HG03354 (cell line): ENCODE measurements around the gene SDHC.
"Not testable (repeated sequence)": the region's sequence is repeated elsewhere in the genome, so short reads cannot be mapped to it uniquely, and the experiment has no call there.

Experiments used
- ATAC-seq: cut with Tn5 transposase; IDR thresholded peaks from one replicate; pipeline ENCODE4 v1.9.1; 2021; ENCODE audit warnings: mild to moderate bottlenecking; ENCODE audit not compliant: unreplicated experiment, poor library complexity, severe bottlenecking

SDHC gene

DNA sequence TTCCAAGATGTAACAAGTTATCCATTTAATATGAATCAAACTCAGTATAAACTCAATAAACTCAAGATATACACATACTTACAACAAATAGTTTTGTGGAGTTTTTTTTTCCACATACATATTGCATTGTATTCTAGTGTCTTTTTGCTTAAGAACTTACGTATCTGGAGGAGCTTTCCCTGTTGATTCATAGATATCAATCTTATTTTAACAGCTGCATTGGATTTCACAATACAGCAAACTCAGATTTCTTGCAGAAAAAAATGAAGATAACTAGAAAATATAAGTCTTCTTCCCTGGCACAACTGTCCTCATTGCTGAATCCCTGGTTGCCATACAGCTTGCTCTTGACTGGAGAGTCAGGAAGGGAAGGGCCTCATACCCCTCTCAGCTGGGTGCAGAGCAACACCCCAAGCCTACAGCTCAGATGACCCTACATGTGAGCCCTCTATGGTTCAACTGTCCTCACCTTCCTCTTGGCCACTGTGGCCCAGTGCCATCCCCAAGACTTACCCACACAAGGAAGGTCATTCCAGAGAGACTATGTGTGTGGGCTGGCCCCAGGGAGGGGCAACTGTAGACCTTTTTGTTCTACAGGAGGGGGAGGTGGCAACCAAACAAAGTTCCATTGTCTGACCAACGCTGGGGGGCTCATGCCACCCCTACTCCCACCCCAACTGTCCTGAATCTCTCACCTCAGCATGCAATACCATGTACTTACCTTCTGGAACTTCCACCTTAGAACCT, 6.1 kb upstream of the SDHC start:
- no peak for ATAC-seq

DNA sequence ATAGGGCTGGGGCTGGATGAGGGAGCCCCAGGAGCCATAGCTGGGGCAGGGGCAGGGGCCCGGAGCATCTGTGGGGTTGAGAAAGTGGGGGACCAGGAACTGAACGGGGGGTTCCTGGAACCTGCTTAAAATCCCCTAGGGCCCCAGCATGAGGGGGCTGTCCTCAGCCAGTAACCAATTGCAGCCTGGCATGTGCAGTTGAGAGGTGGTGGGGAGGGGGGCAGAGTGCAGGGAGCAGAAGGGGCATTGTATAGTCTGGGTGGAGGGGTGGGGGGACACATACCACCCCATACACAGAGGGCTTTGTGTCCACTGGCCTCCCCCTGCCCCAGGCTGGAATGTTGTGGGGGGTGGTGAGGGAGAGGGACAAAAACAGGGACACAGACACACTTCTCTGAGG, 4.3 kb upstream of the SDHC start, which contains the start of gene MPZ:
Gene MPZ, minus strand, starts transcription at position 101 of the 400 bp plus-strand sequence. Its CDS starts 63 bp downstream, at position 38.
- ATAC-seq: no peak

DNA sequence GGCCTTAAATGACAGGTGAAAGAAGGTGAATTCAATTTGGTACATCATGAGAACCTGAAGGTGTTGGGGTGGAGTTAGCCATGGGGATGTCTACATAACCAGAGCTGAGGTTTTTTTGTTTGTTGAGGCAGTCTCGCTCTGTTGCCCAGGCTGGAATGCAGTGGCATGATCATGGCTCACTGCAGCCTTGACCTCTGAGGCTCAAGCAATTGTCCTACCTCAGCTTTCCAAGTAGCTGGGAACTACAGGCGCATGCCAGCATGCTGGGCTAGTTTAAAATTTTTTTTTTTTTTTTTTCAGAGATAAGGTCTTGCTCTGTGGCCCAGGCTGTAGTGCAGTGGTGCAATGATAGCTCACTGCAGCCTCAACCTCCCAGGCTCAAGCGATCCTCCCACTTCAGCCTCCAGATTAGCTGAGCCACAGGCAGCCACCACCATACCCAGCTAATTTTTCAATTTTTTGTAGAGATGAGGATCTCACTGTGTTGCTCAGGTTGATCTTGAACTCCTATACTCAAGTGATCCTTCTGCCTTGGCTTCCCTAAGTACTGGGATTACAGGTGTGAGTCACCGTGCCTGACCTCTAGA, 2.5 kb upstream of the SDHC start:
- no peak for ATAC-seq

DNA sequence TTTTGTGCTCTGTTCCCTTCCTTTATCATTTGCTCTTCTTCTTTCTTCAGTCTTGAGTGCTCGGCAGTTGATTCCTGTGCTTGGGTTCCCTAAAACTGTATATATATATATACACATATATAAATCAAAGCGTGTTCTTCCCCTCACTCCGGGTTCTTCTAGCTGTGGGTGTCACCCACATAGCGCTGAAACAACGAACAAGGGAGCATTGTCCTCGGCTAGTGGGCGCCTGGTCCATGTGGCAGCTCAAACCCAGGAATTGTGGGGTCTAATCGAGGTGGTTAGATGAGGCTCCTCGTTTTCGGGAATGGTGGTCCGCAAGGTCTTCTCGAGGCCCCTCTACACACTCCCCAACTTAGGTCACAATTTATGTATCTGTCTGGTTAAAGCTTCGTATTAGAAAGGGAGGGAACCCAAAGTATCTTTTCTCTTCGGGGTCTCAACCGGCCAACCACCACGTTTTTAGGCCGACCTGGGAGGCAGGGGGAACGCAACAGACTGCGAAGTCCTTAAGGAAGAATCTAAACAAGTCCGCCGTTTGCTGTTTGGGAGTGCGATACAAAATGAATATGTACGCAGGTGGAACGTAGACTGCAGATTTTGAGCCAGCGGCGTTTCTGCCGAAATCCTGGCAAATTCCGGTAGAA, 504 bp upstream of the SDHC start:
- ATAC-seq: peak; percentile 19

DNA sequence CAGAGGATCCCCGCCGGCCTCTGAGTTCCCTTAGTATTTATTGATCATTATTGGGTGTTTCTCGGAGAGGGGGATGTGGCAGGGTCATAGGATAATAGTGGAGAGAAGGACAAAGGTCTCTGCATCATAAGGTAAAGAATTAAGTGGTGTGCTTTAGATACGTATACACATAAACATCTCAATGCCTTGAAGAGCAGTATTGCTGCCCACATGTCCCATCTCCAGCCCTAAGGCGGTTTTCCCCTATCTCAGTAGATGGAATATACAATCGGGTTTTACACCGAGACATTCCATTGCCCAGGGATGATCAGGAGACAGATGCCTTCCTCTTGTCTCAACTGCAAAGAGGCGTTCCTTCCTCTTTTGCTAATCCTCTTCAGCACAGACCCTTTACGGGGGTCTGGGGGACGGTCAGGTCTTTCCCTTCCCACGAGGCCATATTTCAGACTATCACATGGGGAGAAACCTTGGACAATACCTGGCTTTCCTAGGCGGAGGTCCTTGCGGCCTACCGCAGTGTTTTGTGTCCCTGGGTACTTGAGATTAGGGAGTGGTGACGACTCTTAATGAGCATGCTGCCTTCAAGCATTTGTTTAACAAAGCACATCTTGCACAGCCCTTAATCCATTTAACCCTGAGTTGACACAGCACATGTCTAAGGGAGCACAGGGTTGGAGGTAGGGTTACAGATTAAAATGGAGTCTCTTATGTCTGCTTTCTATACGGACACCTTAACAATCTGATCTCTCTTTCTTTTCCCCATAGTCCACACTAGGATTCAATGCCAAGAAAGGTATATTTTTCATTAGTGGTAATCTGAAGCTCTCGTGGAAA, 1.9 kb downstream of the SDHC start:
- not testable (repeated sequence) for ATAC-seq

DNA sequence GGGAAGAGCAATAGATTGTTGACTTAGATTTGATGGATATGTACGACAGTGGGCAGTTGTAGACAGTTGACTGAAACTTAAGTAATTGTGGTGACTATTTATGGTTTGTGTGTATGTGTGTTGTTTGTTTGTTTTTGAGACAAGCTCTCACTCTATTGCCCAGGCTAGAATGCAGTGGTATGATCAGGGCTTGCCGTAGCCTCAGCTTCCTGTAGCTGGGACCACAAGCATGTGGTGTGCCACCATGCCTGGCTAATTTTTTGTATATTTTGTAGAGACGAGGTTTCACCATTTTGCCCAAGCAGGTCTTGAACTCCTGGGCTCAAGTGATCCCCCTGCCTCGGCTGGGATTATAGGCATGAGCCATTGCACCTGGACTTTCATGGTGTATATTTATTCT, 9.8 kb downstream of the SDHC start:
- no peak for ATAC-seq

DNA sequence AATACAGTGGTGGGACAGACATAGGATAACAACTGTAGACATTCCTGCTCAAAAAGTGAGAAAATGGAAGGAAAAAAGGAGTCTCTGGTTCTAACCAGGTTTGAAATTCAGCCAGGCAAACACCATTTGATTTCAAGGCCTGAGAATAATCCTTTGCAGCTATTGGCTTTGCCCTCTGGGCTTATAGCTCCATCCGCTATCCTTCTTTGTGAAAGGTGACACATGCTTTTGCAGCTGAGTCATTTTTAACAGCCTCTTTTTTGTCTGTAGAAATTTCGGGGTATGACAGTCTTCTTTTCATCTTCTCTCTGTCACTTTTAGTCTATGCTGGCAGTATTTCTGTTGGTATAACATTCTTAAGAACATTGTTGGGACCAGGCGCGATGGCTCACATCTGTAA, 16.2 kb downstream of the SDHC start:
- no peak for ATAC-seq

DNA sequence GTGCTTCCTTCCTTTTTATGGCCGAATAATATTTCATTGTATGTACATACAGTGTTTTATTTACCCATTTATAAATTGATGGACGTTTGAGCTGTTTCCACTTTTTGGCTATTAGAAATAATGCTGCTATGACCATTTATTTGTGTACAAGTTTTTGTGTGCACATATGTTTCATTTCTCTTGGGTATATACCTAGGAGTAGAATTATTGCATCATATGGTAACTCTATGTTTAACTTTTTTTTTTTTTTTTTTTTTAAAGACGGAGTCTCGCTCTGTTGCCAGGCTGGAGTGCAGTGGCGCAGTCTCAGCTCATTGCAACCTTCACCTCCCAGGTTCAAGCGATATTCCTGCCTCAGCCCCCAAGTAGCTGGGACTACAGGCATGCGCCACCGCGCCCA, 19.0 kb downstream of the SDHC start:
- no peak for ATAC-seq

DNA sequence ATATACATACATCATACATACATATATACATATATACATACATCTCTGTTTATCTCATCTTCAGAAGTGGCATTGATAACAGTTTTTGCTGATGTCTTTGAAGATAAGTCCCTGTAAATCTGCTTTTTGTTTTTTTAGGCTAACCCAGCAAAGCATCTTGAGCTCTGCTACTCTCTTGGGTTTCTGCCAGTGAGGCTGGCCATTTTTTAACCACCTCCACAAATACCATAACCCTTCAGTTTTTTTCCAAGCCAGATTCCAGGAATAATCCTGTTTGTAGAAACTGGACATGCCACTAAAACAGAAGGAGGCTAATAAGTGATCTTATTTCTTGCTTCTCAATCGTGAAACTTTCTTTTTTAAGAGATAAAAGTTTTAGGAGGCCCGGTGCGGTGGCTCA, 21.6 kb downstream of the SDHC start:
- no peak for ATAC-seq

DNA sequence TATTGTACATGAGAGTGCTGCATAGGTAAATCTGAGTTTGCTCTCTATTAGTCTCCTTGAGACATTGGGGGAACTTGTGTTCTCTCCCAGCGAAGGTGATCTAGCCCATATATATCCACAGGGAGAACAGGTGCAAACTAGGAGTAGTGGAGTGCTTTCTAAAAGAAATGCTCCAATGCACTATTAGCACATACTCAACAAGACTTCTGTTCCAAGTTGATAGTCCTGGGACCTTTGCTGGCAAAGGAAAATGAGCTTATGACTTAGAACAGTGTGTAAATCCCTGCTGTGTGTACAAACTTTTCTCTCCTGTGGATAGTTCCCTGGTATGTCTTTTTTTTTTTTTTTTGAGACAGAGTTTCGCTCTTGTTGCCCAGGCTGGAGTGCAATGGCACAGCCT, 28.0 kb downstream of the SDHC start:
- ATAC-seq: no peak

DNA sequence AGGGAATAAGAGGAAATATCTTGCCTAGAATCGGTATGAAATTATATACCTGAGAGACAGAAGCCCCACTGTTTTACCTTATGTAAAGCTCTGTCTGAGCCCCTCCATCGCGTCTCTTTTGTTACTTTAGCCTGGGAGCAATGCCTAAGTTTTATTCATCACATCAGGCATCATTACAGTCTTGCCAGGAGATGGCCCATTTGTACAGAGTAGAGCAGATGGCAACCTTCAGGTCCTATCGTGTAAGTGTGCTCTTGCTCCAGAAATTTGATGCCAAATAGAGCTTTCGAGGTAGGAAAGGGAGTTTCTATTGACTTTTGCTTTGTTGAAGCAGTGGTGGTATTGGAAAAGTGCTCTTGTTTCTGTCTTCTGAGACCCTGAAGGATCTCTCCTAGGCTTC, 28.6 kb downstream of the SDHC start:
- ATAC-seq: no peak

DNA sequence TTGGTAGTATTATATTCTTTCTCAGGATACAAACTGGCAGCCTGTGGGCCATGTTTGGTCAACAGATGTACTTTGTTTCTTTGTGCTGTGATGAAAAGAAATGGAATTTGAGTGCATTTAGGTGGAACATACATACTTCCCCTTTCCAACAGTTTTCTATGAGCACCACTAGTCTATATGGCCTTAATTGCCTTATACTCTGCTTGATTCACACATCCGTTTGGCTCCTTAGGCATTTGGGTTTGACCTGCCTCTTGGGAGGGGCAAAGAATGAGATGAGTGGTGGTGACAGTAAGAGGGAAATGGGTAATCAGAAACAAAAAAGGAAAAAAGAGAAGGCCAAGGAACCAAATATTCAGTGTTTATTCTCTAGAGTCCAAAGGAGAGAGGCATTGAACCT, 36.5 kb downstream of the SDHC start:
- ATAC-seq: no peak

DNA sequence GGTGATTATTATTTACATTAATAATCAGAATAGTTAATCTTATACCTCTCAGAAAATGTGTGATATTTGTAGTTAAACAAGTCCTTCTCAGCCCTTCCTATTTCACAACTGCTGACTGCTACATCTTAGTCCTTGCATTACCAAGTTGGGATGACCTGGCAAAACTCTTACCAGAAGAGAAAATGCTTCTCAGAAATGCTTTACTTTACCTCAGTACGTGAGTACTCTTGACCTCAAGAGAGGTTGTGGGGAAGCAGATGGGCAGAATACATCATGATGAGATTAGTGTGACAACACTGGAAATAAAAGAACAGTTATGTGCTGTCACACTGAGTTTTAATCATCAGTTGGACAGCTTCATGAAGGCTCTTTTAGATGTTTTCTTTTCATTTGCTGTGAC, 37.3 kb downstream of the SDHC start:
- no peak for ATAC-seq

DNA sequence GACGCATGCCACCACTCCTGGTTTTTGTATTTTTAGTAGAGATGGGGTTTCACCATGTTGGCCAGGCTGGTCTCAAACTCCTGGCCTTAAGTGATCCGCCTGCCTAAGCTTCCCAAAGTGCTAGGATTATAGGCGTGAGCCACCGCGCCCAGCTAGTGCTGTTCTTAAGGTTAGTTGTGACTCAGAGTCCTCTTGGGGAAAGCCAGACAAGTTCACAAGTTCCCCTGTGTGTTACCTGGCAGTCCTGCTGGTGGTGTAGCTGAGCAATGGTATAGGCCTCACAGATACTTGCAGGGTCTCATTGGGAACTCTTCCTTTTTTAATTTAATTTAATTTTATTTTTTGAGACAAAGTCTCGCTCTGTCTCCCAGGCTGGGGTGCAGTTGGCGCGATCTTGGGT, 42.9 kb downstream of the SDHC start:
- no peak for ATAC-seq

DNA sequence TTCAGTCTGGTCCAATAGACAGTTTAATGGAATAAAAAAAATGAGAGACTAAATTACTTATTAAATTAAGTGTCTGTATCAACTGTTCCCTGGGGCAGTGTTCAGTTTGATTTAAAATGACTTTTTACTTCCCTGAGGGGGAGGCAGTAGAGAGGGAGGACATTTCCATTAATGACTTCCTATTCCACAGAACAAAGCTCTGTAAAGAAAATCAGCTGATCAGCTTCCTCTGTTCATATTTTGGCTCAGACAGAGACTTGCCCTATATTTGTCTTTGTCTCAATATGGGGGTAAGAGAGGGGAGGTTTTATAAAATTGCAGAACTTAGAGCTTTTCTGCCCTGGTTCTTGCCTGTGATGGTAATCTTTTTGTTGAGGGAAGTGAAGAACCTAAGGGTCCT, 45.1 kb downstream of the SDHC start:
- no peak for ATAC-seq

DNA sequence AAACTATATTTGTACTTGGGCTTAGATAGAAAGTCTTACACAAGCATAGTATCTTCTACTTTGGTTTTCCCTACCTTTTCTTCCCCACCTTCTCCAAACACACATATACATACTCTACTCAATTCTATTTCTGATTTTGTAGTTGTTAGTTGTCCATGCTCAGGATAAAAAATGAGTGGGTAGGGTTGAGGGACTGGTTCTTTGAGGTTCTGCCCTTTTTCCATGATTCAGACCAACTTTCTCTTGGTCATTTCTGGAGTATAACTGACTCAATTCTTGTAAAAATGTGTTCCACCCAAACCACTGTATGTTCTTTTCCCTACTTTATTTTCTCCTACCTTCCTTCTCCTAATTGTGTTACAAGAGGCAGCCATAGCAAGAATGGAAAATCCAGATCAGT, 50.2 kb downstream of the SDHC start:
- ATAC-seq: no peak

DNA sequence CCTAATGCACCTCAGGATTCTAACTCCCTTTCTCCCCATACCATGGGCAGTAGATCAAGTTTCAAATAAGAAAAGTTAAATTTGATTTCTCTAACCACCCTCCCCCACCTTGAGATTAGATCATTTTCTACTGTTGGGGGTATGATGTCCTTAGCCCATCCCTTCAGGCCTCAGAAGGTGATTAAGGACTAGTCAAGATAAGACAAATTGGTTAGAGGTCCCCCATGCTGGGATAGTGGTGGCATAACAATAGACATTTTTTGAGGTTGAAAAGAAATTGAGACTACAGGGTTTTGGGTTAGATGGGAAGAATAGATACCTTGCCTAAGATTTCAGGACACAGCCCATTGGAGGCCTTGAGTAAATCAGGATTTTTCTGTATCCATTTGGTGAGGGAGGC, 51.0 kb downstream of the SDHC start:
- ATAC-seq: no peak

DNA sequence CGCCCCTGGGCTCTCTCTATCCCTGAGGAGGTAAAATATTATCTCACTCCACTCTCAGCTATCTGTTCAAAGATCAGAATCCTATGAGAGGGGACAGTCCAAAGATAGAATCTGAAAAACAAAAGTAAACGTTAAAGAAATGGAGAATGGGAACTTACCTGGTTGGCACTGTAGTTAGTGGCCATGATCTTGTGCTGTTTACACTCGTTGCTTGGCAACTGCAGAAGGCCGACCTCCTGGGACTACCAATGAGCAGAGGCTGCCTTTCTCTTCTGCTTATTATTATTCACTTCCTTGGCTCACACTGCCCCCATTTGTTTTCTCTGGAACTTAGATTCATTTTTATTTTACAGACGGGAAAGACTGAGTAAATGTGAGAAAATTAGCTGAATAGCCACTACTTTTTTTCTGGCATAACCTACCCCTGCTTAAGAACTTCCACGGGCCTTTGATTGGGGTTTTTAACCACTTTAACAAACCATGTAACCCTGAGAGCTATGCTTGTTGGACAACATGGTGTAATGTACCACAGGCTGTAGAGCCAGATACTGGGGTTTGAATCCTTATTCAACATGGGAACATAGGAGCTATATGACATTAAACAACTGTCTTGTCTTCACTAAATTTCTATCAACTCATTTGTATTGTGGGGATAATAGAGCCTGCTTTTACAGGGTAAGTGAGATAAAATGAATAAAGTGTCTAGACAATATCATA, 53.7 kb downstream of the SDHC start, which contains the start of gene CFAP126:
Gene CFAP126, minus strand, starts transcription at position 193 of the 717 bp plus-strand sequence. Its CDS starts 8 bp downstream, at position 185.
- peak; percentile 93 for ATAC-seq

DNA sequence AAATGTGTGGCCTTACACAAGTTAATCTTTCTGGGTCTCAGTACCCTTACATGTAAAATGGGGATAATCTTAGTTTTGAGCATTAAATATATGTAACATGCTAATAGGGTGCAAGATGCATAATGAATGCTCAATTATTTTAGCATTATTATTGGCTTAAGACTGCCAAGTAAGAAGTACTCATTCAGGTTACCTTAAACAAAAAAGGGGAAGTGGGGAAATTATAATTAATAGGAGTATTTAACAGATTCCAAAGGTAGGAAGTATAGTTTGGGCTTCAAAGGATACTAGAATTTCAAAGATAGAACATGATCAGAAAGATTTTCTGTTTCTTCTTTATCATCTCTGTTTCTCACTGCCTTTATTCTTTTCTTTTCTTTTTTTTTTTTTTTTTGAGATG, 59.3 kb downstream of the SDHC start:
- no peak for ATAC-seq

DNA sequence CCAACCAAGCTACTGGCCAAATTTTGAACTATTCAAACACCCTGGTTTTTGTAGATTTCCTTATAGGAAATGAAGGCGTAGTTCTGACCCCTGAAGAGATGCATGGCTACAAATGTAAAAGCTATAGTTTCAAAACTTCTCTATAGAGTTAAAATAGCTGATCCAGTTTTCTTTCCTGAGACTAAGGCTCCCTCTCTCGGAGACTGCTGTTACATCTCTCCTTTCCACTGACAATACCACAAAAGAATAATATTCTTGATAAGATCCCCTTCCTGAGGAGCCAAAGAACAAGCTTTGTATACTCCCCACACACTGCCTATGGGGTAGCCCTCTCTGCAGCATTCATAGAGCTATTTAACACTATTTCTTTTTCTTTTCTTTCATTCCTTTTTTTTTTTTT, 60.2 kb downstream of the SDHC start:
- no peak for ATAC-seq
